ENCODE measurements around the gene KCNK10. TPM values are rescaled to one million over a fixed set of nuclear protein-coding genes. Genes with fewer than 3 reads are reported as not detected.

The KCNK10 gene
- polyA plus RNA-seq, 1 of the 3 experiments (the other 2 are of a cell fraction): not detected

- Histone ChIP-seq H3F3A (replicated peaks; ENCODE audit: insufficient read depth) (no peaks in the 10 kb centered on the region), H2AFZ (ENCODE audit: low read depth) (no peak overlapping the region), H3K4me2 (no peak overlapping the region), H3K9me2 (no peaks in the 10 kb centered on the region), H3K36me3 (replicated peaks in 1 of 2; ENCODE audit: control insufficient read depth in 1 of 2, insufficient read depth in 2 of 2, low read length in 1 of 2) (no peaks in the 10 kb centered on the region), H3K9me3 (no peaks in the 10 kb centered on the region), H3K79me2 (ENCODE audit: insufficient read depth) (no peaks in the 10 kb centered on the region), H3K27me3 (ENCODE audit: insufficient read depth) (no peaks in the 10 kb centered on the region; the same call in 1 of the 2 replicates), H3K4me3 (ENCODE audit: low read depth in 2 of 2, low read length in 1 of 2) (no peak overlapping the region), H4K20me1 (ENCODE audit: insufficient read depth) (no peaks in the 10 kb centered on the region), H3K27ac (ENCODE audit: low read depth in 2 of 2, low read length in 1 of 2) (no peak overlapping the region), H3K4me1 (ENCODE audit: control insufficient read depth in 1 of 2, insufficient read depth in 2 of 2, low read depth in 1 of 2, low read length in 1 of 2) (peaks cover 0 to 3% of the 10 kb centered on the region in 2 experiments; a peak in 1 of 4 replicates), H3K9ac (no peak overlapping the region)
- no peak for DNase-seq
- TF ChIP-seq TEAD4 (IDR thresholded peaks at IDR 0.05; ENCODE audit: borderline replicate concordance, insufficient read depth): no peak
- no peak for TF ChIP-seq EP300 (IDR thresholded peaks at IDR 0.05; ENCODE audit: borderline replicate concordance in 1 of 2, low read depth in 1 of 2, low read length in 1 of 2)
- TF ChIP-seq RXRA (IDR thresholded peaks at IDR 0.05; ENCODE audit: borderline replicate concordance, low read depth): no peak
- no peak for TF ChIP-seq CHD2 (IDR thresholded peaks at IDR 0.05; ENCODE audit: low read length, partially characterized antibody)
- TF ChIP-seq SIN3A (IDR thresholded peaks at IDR 0.05; ENCODE audit: borderline replicate concordance, low read depth, low read length): no peak
- no peak for TF ChIP-seq YY1 (IDR thresholded peaks at IDR 0.05; ENCODE audit: low read depth)
- TF ChIP-seq TCF12 (IDR thresholded peaks at IDR 0.05): no peak
- no peak for TF ChIP-seq NRF1 (IDR thresholded peaks at IDR 0.05; ENCODE audit: low read depth, low read length)
- TF ChIP-seq REST (IDR thresholded peaks at IDR 0.05; ENCODE audit: low read depth, low read length): no peak
- TF ChIP-seq GABPA (IDR thresholded peaks at IDR 0.05; ENCODE audit: low read depth): no peak
- TF ChIP-seq EZH2phosphoT487 (IDR thresholded peaks at IDR 0.05; ENCODE audit: borderline replicate concordance, low read depth): no peak
- no peak for TF ChIP-seq RCOR1 (IDR thresholded peaks at IDR 0.05; ENCODE audit: low read length)
- no peak for TF ChIP-seq FOSL2 (IDR thresholded peaks at IDR 0.05; ENCODE audit: borderline replicate concordance, low read depth)
- TF ChIP-seq JUND (IDR thresholded peaks at IDR 0.05): no peak
- POLR2A ChIA-PET: no interaction called here
- WGBS (ENCODE audit: low lambda C conversion rate): 8% methylated on average over 1 of the region's 1 CpG
- CTCF ChIA-PET: interaction anchor here (1.0 to 6.8 kb wide), 4 partner anchors 10 to 185 kb away, joined by 3 to 60 read pairs (median 4); no protein-coding TSS in a partner anchor
Measured at GRCh38 chr14:88198446-88198845, 124.6 kb downstream of the KCNK10 start.

GRCh38 chr14:88196925-88197324 is 126.1 kb downstream of the KCNK10 start:
- no peak for DNase-seq
- Histone ChIP-seq H3K4me3 (ENCODE audit: low read depth in 2 of 2, low read length in 1 of 2) (no peak overlapping the region), H3K27ac (ENCODE audit: low read depth in 2 of 2, low read length in 1 of 2) (no peak overlapping the region), H3K9me3 (no peaks in the 10 kb centered on the region), H3F3A (replicated peaks; ENCODE audit: insufficient read depth) (no peaks in the 10 kb centered on the region), H3K4me2 (no peak overlapping the region), H4K20me1 (ENCODE audit: insufficient read depth) (no peaks in the 10 kb centered on the region), H3K9me2 (no peaks in the 10 kb centered on the region), H3K79me2 (ENCODE audit: insufficient read depth) (no peaks in the 10 kb centered on the region), H3K36me3 (replicated peaks in 1 of 2; ENCODE audit: control insufficient read depth in 1 of 2, insufficient read depth in 2 of 2, low read length in 1 of 2) (no peaks in the 10 kb centered on the region), H3K4me1 (ENCODE audit: control insufficient read depth in 1 of 2, insufficient read depth in 2 of 2, low read depth in 1 of 2, low read length in 1 of 2) (peaks cover 0 to 3% of the 10 kb centered on the region in 2 experiments; a peak in 1 of 4 replicates), H3K9ac (no peak overlapping the region), H2AFZ (ENCODE audit: low read depth) (no peak overlapping the region), H3K27me3 (ENCODE audit: insufficient read depth) (no peaks in the 10 kb centered on the region; the same call in 1 of the 2 replicates)
- CTCF ChIA-PET: interaction anchor here (1.4 to 1.7 kb wide), 3 partner anchors 28 to 183 kb away, joined by 3 to 4 read pairs (median 4); no protein-coding TSS in a partner anchor
- POLR2A ChIA-PET: no interaction called here
- WGBS (ENCODE audit: low lambda C conversion rate): 50% methylated on average over 1 of the region's 1 CpG
- no peak for TF ChIP-seq MEF2A (IDR thresholded peaks at IDR 0.05; ENCODE audit: borderline replicate concordance, low read depth)
- no peak for TF ChIP-seq EZH2phosphoT487 (IDR thresholded peaks at IDR 0.05; ENCODE audit: borderline replicate concordance, low read depth)
- no peak for TF ChIP-seq MXI1 (IDR thresholded peaks at IDR 0.05; ENCODE audit: low read depth, low read length)
- TF ChIP-seq USF1 (IDR thresholded peaks at IDR 0.05; ENCODE audit: borderline replicate concordance, low read depth): no peak
- TF ChIP-seq RFX5 (IDR thresholded peaks at IDR 0.05; ENCODE audit: low read length): no peak
- TF ChIP-seq CTCF (IDR thresholded peaks at IDR 0.05): no peak
- no peak for TF ChIP-seq IRF3 (IDR thresholded peaks at IDR 0.05; ENCODE audit: low read depth, low read length)
- TF ChIP-seq YY1 (IDR thresholded peaks at IDR 0.05; ENCODE audit: low read depth): no peak
- no peak for TF ChIP-seq TCF12 (IDR thresholded peaks at IDR 0.05)
- TF ChIP-seq RCOR1 (IDR thresholded peaks at IDR 0.05; ENCODE audit: low read length): no peak
- TF ChIP-seq NRF1 (IDR thresholded peaks at IDR 0.05; ENCODE audit: low read depth, low read length): no peak
- no peak for TF ChIP-seq RAD21 (IDR thresholded peaks at IDR 0.05; ENCODE audit: low read length)
- TF ChIP-seq FOXJ3 (CRISPR knock-in tag; IDR thresholded peaks at IDR 0.05): no peak

Measured in SK-N-SH (cell line).